Sigmoid colon (tissue), 7 donors: Measurements from ENCODE around the gene GALNT1. TPM values are rescaled to one million over a fixed set of nuclear protein-coding genes. Genes with fewer than 3 reads are reported as not detected.

Experiments used
- DNase-seq: peaks from one replicate; pipeline ENCODE4 v3.0.0-alpha.2; 2019
- H3K27ac ChIP-seq, 4 donors: fragments of 200-600 bp; sonication (generic); one replicate each; pipeline ENCODE4 v1.5.1; 2016 to 2019; ENCODE audit warnings: mild to moderate bottlenecking in 1 of 4
- H3K27me3 ChIP-seq, 3 donors: fragments of 200-600 bp; sonication (generic); one replicate each; pipeline ENCODE4 v1.5.1; 2019; ENCODE audit warnings: mild to moderate bottlenecking in 1 of 3
- H3K36me3 ChIP-seq, 4 donors: fragments of 200-600 bp; sonication (generic); one replicate each; pipeline ENCODE4 v1.5.1; 2016 to 2019
- H3K4me1 ChIP-seq, 4 donors: fragments of 200-600 bp; sonication (generic); one replicate each; pipeline ENCODE4 v1.5.1; 2017 to 2019
- H3K4me3 ChIP-seq, 4 donors: fragments of 200-600 bp; sonication (generic); one replicate each; pipeline ENCODE4 v1.5.1; 2017 to 2019; ENCODE audit warnings: mild to moderate bottlenecking in 2 of 4, moderate library complexity in 1 of 4
- H3K9me3 ChIP-seq, 4 donors: fragments of 200-600 bp in 3 of 4; sonication (generic) in 3 of 4; one replicate each; pipeline versions ENCODE4 v1.5.1 to v1.6.1; 2013 to 2019
- EP300 ChIP-seq, 4 donors: sonication (generic); formaldehyde crosslinking; IDR thresholded peaks; one replicate each; pipeline ENCODE4 v1.6.1; 2017; ENCODE audit warnings: antibody characterized with exemption in 4 of 4
- POLR2A ChIP-seq, 2 donors: fragments of 450-650 bp; IDR thresholded peaks; one replicate each; pipeline ENCODE4 v1.6.1; 2016; ENCODE audit warnings: antibody characterized with exemption in 2 of 2, mild to moderate bottlenecking in 2 of 2, moderate library complexity in 2 of 2
- POLR2AphosphoS5 ChIP-seq, 4 donors: sonication (generic); formaldehyde crosslinking; IDR thresholded peaks; one replicate each; pipeline ENCODE4 v1.6.1; 2017; ENCODE audit warnings: antibody characterized with exemption in 4 of 4
- WGBS, 2 donors: extraction: QIAGEN DNeasy Blood & Tissue Kit; methylation state at CpG; one replicate each; pipeline ENCODE4 v1.1.7; 2013; 5-methylcytosine and 5-hydroxymethylcytosine counted together
- intact Hi-C: fragments of 100-400 bp; cut with DNase I; formaldehyde crosslinking; loops from one replicate; pipeline ENCODE4 v1.15.1; 2023
- polyA plus RNA-seq, 3 donors: library from polyadenylated mRNA; stranded (reverse); fragments of 200-250 nt; gene quantifications; one replicate each; pipeline ENCODE4 v1.2.3, GENCODE V29; 2013
- total RNA-seq, 4 donors: library from RNA; depleted of rRNA; stranded (reverse); fragments of >200 nt; gene quantifications; one replicate each; pipeline ENCODE4 v1.1.0, GENCODE V29; 2016
- TF ChIP-seq, protein P1 (sequence below), 4 experiments: fragments of 450-650 bp in 3 of 4; fragments of 200-600 bp in 1 of 4; IDR thresholded peaks; one replicate each; pipeline ENCODE4 v1.5.1; 2016 to 2019; ENCODE audit warnings: antibody characterized with exemption in 4 of 4, mild to moderate bottlenecking in 3 of 4, moderate library complexity in 2 of 4
- donor health status: healthy with polysubstance abuse.
- donor health status: Bipolar disorder and iron deficiency.
- donor health status: healthy.

Gene GALNT1
- total and polyA plus RNA-seq, 7 donors: 21.5 to 33.9 (median 29.7) TPM

DNA sequence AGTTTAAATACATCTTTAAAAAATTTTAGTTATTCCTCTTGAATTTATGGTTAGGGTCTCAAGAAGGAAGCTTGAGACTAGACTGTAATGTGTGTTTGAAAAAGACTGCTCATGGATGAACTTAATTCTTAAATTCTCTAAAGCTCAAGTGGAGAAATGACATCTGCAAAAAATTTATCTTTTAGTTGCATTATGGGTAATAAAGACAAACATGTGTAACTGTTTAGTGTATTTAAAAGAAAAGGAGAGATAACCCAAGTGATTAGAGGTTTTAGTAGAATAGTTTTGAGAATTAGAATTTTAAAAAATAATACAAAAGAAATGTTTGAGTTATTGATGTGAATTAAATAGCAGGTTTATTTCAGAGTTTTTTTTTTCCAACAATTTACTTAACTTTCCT lies 36.7 kb downstream of the GALNT1 start:
- H3K4me1 ChIP-seq: peaks cover 0 to 49% (median 41%) of the 10 kb centered on the region in 4 donors
- intact Hi-C loops: no loop called here
- no peaks in the 10 kb centered on the region for H3K27me3 ChIP-seq
- TF ChIP-seq POLR2A (IDR thresholded peaks at IDR 0.05): no peak
- no peak for TF ChIP-seq POLR2AphosphoS5 (IDR thresholded peaks at IDR 0.05)
- no peak overlapping the region for H3K27ac ChIP-seq
- H3K4me3 ChIP-seq: no peak overlapping the region
- no peak for DNase-seq
- no peaks in the 10 kb centered on the region for H3K9me3 ChIP-seq
- H3K36me3 ChIP-seq: no peaks in the 10 kb centered on the region

DNA sequence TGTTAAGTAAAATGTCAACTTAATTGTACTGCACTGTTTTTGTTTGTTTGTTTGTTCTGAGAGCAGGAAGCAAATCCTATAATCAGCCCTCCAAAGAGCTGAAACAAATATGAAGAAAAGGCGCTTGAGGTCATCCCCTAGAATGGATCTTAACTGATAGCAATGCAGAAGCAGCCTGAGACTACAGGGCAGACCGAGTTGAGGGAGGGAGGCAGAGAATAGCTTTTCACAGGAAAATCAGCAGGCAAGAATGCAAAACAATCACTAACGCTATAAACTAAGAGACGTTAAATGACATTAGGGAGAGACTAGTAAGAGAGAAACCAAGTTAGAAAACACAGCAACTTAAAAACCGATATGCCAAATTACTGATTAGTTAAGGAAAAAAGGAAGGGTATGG lies 37.2 kb downstream of the GALNT1 start:
- H3K4me1 ChIP-seq: peaks cover 0 to 49% (median 41%) of the 10 kb centered on the region in 4 donors
- intact Hi-C loops: no loop called here
- WGBS, 2 donors: 69 to 82% methylated on average over 5 of the region's 5 CpGs
- H3K9me3 ChIP-seq: no peaks in the 10 kb centered on the region
- H3K27me3 ChIP-seq: no peaks in the 10 kb centered on the region
- H3K36me3 ChIP-seq: no peaks in the 10 kb centered on the region
- TF ChIP-seq EP300 (IDR thresholded peaks at IDR 0.05) (no peak), POLR2A (IDR thresholded peaks at IDR 0.05) (no peak), POLR2AphosphoS5 (IDR thresholded peaks at IDR 0.05) (no peak)
- TF ChIP-seq, protein P1, sequence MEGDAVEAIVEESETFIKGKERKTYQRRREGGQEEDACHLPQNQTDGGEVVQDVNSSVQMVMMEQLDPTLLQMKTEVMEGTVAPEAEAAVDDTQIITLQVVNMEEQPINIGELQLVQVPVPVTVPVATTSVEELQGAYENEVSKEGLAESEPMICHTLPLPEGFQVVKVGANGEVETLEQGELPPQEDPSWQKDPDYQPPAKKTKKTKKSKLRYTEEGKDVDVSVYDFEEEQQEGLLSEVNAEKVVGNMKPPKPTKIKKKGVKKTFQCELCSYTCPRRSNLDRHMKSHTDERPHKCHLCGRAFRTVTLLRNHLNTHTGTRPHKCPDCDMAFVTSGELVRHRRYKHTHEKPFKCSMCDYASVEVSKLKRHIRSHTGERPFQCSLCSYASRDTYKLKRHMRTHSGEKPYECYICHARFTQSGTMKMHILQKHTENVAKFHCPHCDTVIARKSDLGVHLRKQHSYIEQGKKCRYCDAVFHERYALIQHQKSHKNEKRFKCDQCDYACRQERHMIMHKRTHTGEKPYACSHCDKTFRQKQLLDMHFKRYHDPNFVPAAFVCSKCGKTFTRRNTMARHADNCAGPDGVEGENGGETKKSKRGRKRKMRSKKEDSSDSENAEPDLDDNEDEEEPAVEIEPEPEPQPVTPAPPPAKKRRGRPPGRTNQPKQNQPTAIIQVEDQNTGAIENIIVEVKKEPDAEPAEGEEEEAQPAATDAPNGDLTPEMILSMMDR (IDR thresholded peaks at IDR 0.05): no peak
- no peak for DNase-seq
- no peak overlapping the region for H3K4me3 ChIP-seq
- H3K27ac ChIP-seq: peak overlapping the region in 1 of 4 donors; percentile 10

- peaks cover 0 to 49% (median 41%) of the 10 kb centered on the region in 4 donors for H3K4me1 ChIP-seq
- 73 to 92% methylated on average over 4 of the region's 4 CpGs for WGBS, 2 donors
- intact Hi-C loops: no loop called here
- no peaks in the 10 kb centered on the region for H3K27me3 ChIP-seq
- H3K4me3 ChIP-seq: no peak overlapping the region
- H3K9me3 ChIP-seq: no peaks in the 10 kb centered on the region
- H3K27ac ChIP-seq: peak overlapping the region in 2 of 4 donors; percentile 2 to 10
- TF ChIP-seq POLR2AphosphoS5 (IDR thresholded peaks at IDR 0.05) (no peak), POLR2A (IDR thresholded peaks at IDR 0.05) (no peak), EP300 (IDR thresholded peaks at IDR 0.05) (no peak)
- TF ChIP-seq, protein P1 (IDR thresholded peaks at IDR 0.05): no peak
- no peaks in the 10 kb centered on the region for H3K36me3 ChIP-seq
- no peak for DNase-seq
Observed at GRCh38 chr18:35619464-35619863, 37.9 kb downstream of the GALNT1 start.

GRCh38 chr18:35619941-35620340 lies 38.4 kb downstream of the GALNT1 start:
- no peaks in the 10 kb centered on the region for H3K36me3 ChIP-seq
- H3K27ac ChIP-seq: peak overlapping the region in 2 of 4 donors; percentile 2 to 10
- 70 to 82% methylated on average over 4 of the region's 4 CpGs for WGBS, 2 donors
- H3K4me3 ChIP-seq: no peak overlapping the region
- intact Hi-C loops: no loop called here
- H3K9me3 ChIP-seq: no peaks in the 10 kb centered on the region
- TF ChIP-seq EP300 (IDR thresholded peaks at IDR 0.05) (no peak), POLR2A (IDR thresholded peaks at IDR 0.05) (no peak), POLR2AphosphoS5 (IDR thresholded peaks at IDR 0.05) (no peak)
- TF ChIP-seq, protein P1 (IDR thresholded peaks at IDR 0.05): no peak
- H3K4me1 ChIP-seq: peaks cover 0 to 53% (median 43%) of the 10 kb centered on the region in 4 donors
- H3K27me3 ChIP-seq: no peaks in the 10 kb centered on the region
- no peak for DNase-seq

DNA sequence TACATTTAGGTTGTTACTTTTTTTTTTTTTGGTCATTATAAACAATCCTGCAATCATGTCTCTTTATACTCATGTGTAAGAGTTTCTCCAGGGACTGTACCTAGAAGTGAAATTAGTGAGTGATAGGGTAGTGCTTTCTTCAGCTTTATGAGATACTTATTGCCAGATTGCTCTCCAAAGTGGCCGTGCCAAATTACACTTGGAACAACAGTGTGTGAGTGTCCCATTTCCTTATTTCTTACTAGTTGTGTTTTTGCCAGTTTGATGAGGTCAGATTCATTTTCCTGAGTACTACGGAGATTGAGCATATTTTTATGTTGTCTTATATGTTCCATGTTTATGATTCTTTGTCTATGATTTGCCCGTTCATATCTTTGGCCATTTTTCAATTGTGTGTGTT lies 39.2 kb downstream of the GALNT1 start:
- WGBS, 2 donors: 13 to 54% methylated on average over 3 of the region's 3 CpGs
- no peaks in the 10 kb centered on the region for H3K36me3 ChIP-seq
- no peak for DNase-seq
- no peak overlapping the region for H3K27ac ChIP-seq
- TF ChIP-seq, protein P1 (IDR thresholded peaks at IDR 0.05): no peak
- no peak for TF ChIP-seq EP300 (IDR thresholded peaks at IDR 0.05)
- TF ChIP-seq POLR2AphosphoS5 (IDR thresholded peaks at IDR 0.05): no peak
- no peak for TF ChIP-seq POLR2A (IDR thresholded peaks at IDR 0.05)
- H3K9me3 ChIP-seq: no peaks in the 10 kb centered on the region
- no peaks in the 10 kb centered on the region for H3K27me3 ChIP-seq
- H3K4me1 ChIP-seq: peaks cover 0 to 55% (median 38%) of the 10 kb centered on the region in 4 donors
- intact Hi-C loops: no loop called here
- H3K4me3 ChIP-seq: no peak overlapping the region
